PC-3 (cell line): ENCODE measurements around the gene MAGI2. TPM values are rescaled to one million over a fixed set of nuclear protein-coding genes. Genes with fewer than 3 reads are reported as not detected.

Experiments used
- ATAC-seq: fragments of 200-7000 bp; cut with Tn5 transposase; 2 replicates; pipeline ENCODE4 v1.9.1; 2020; ENCODE audit warnings: mild to moderate bottlenecking, moderate library complexity
- BruUV-seq: library from RNA; stranded (reverse); fragments of 400-500 nt; replicated peaks from 2 replicates; lab custom pipeline; 2021; lab: Mats Ljungman, UMichigan
- CTCF ChIA-PET: fragments of 300-600 bp; sonication (Branson Sonifier 250); formaldehyde crosslinking; loops from one replicate; lab custom pipeline; 2022; ENCODE audit warnings: antibody characterized with exemption; lab: Charles Lee
- POLR2A ChIA-PET: fragments of 300-600 bp; sonication (Branson Sonifier 250); formaldehyde crosslinking; loops from one replicate; lab custom pipeline; 2022; ENCODE audit warnings: antibody characterized with exemption; ENCODE audit not compliant: unreplicated experiment; lab: Charles Lee
- DNase-seq: peaks from one replicate; pipeline ENCODE4 v3.0.0-alpha.2; 2015
- H2AFZ ChIP-seq: fragments of 300-600 bp; sonication (generic); 2 replicates; pipeline ENCODE4 v1.6.0; 2016; ENCODE audit warnings: antibody characterized with exemption, low read length
- H3F3A ChIP-seq: fragments of 300-600 bp; sonication (generic); one replicate; pipeline ENCODE4 v1.6.0; 2017; ENCODE audit warnings: antibody characterized with exemption, low read length, control low read depth, mild to moderate bottlenecking; ENCODE audit not compliant: unreplicated experiment
- H3K27ac ChIP-seq: fragments of 300-600 bp; sonication (generic); 2 replicates; pipeline ENCODE4 v1.5.1; 2016; ENCODE audit warnings: mild to moderate bottlenecking, low read length
- H3K27me3 ChIP-seq: fragments of 300-600 bp; sonication (generic); 2 replicates; pipeline ENCODE4 v1.6.1; 2016; ENCODE audit warnings: low read length, mixed read lengths
- H3K36me3 ChIP-seq: fragments of 300-600 bp; sonication (generic); 2 replicates; pipeline ENCODE4 v1.6.1; 2016; ENCODE audit warnings: low read depth, mixed run types, low read length, mixed read lengths
- H3K4me1 ChIP-seq: fragments of 300-600 bp; sonication (generic); 2 replicates; pipeline ENCODE4 v1.5.1; 2016; ENCODE audit warnings: low read length; ENCODE audit not compliant: insufficient read depth
- H3K4me2 ChIP-seq: fragments of 300-600 bp; sonication (generic); 2 replicates; pipeline ENCODE4 v1.6.0; 2016; ENCODE audit warnings: low read length
- H3K4me3 ChIP-seq: fragments of 300-600 bp; sonication (generic); 2 replicates; pipeline ENCODE4 v1.5.1; 2016; ENCODE audit warnings: mild to moderate bottlenecking, low read length, mixed read lengths
- H3K79me2 ChIP-seq: fragments of 300-600 bp; sonication (generic); 2 replicates; pipeline ENCODE4 v1.6.1; 2017; ENCODE audit warnings: low read length, mixed read lengths
- H3K9ac ChIP-seq: fragments of 300-600 bp; sonication (generic); 2 replicates; pipeline ENCODE4 v1.6.0; 2016; ENCODE audit warnings: mild to moderate bottlenecking, low read length
- H3K9me2 ChIP-seq: fragments of 300-600 bp; sonication (generic); replicated peaks from 2 replicates; pipeline ENCODE4 v1.6.1; 2016; ENCODE audit warnings: mixed run types, low read length, mixed read lengths
- H3K9me3 ChIP-seq: fragments of 300-600 bp; sonication (generic); 2 replicates; pipeline ENCODE4 v1.6.1; 2016; ENCODE audit warnings: low read length, mixed read lengths
- H4K20me1 ChIP-seq: fragments of 300-600 bp; sonication (generic); 2 replicates; pipeline ENCODE4 v1.6.1; 2016; ENCODE audit warnings: low read length, mixed read lengths
- EZH2 ChIP-seq: fragments of 300-600 bp; sonication (generic); IDR thresholded peaks from one replicate; pipeline ENCODE4 v1.6.1; 2017; ENCODE audit warnings: antibody characterized with exemption, mild to moderate bottlenecking, low read length; ENCODE audit not compliant: unreplicated experiment
- EZH2phosphoT487 ChIP-seq: fragments of 300-600 bp; sonication (generic); IDR thresholded peaks from 2 replicates; pipeline ENCODE4 v1.6.1; 2018; ENCODE audit warnings: mild to moderate bottlenecking, antibody characterized with exemption, low read length, borderline replicate concordance
- intact Hi-C: fragments of 100-400 bp; cut with micrococcal nuclease; formaldehyde crosslinking; loops from 2 replicates; pipeline ENCODE4 v1.9.0; 2023
- total RNA-seq: library from RNA; depleted of rRNA; stranded (reverse); fragments of >200 nt; gene quantifications from 2 replicates; pipeline ENCODE4 v1.2.3, GENCODE V29; 2014
- TF ChIP-seq, protein P1 (sequence below): fragments of 300-600 bp; sonication (generic); conservative IDR thresholded peaks from 2 replicates; pipeline ENCODE4 v1.5.1; 2017; ENCODE audit warnings: antibody characterized with exemption, low read depth, mild to moderate bottlenecking, low read length

The MAGI2 gene
- total RNA-seq, 1 experiment from 2014 or later = not detected

DNA sequence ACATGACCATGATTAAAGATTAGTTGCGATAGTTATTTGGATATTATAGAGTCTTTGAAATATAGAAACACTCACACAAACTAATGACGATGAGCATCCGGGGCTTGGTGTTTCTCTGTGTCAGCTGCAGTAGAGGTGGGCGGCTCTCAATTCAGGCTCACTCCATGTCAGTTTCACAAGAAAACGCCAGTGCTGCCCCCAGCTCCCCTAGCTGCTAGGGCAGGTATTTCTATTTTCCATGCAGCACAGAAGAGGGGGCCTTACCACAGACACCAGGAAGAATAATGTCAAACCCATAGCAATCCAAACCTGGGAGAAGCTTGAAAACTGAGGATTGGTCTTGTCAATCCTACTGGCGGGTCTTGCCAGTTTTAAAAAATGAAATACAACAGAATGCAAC lies 1457.8 kb downstream of the MAGI2 start:
- Histone ChIP-seq H3F3A (no peaks in the 10 kb centered on the region), H3K4me2 (no peak overlapping the region), H3K79me2 (no peaks in the 10 kb centered on the region), H3K4me1 (no peaks in the 10 kb centered on the region), H2AFZ (no peak overlapping the region), H3K4me3 (no peak overlapping the region), H3K9ac (no peak overlapping the region), H3K27ac (no peak overlapping the region), H3K36me3 (no peaks in the 10 kb centered on the region), H3K9me3 (no peaks in the 10 kb centered on the region), H4K20me1 (no peaks in the 10 kb centered on the region), H3K9me2 (no peaks in the 10 kb centered on the region), H3K27me3 (peaks cover 21% of the 10 kb centered on the region; the same call in 1 of the 2 replicates)
- TF ChIP-seq EZH2 = no peak
- TF ChIP-seq, protein P1, sequence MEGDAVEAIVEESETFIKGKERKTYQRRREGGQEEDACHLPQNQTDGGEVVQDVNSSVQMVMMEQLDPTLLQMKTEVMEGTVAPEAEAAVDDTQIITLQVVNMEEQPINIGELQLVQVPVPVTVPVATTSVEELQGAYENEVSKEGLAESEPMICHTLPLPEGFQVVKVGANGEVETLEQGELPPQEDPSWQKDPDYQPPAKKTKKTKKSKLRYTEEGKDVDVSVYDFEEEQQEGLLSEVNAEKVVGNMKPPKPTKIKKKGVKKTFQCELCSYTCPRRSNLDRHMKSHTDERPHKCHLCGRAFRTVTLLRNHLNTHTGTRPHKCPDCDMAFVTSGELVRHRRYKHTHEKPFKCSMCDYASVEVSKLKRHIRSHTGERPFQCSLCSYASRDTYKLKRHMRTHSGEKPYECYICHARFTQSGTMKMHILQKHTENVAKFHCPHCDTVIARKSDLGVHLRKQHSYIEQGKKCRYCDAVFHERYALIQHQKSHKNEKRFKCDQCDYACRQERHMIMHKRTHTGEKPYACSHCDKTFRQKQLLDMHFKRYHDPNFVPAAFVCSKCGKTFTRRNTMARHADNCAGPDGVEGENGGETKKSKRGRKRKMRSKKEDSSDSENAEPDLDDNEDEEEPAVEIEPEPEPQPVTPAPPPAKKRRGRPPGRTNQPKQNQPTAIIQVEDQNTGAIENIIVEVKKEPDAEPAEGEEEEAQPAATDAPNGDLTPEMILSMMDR = peak; percentile 27; the same call in 1 of the 2 replicates
- CTCF ChIA-PET = no interaction called here
- ATAC-seq (no peak), DNase-seq (no peak)
- POLR2A ChIA-PET = no interaction called here
- BruUV-seq = no TSS peak
- intact Hi-C loops = no loop called here

DNA sequence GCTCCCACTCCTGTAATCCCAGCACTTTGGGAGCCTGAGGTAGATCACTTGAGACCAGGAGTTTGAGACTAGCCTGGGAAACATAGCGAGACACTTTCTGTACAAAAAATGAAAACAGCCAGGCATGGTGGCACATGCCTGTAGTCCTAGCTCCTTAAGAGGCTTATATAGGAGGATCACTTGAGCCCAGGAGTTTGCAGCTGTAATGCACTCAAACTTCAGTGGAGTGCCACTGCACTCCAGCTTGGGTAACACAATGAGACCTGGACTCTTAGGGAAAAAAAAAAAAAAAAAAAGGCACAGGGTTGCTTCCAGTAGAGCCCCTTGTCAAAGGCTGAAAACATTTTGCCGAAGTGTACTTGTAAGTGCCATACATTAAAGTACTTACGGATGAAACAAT lies 1459.6 kb downstream of the MAGI2 start:
- ChIA-PET CTCF (no interaction called here), POLR2A (no interaction called here)
- Histone ChIP-seq H3K79me2 (no peaks in the 10 kb centered on the region), H3K27ac (no peak overlapping the region), H3K9ac (no peak overlapping the region), H3K4me2 (no peak overlapping the region), H3K9me3 (no peaks in the 10 kb centered on the region), H3K4me1 (no peaks in the 10 kb centered on the region), H4K20me1 (no peaks in the 10 kb centered on the region), H3K27me3 (peaks cover 21% of the 10 kb centered on the region; the same call in 1 of the 2 replicates), H3K4me3 (no peak overlapping the region), H3F3A (no peaks in the 10 kb centered on the region), H3K36me3 (no peaks in the 10 kb centered on the region), H2AFZ (no peak overlapping the region), H3K9me2 (no peaks in the 10 kb centered on the region)
- intact Hi-C loops = no loop called here
- no TSS peak for BruUV-seq
- ATAC-seq (no peak), DNase-seq (no peak)
- TF ChIP-seq, protein P1 = no peak
- no peak for TF ChIP-seq EZH2phosphoT487
- TF ChIP-seq EZH2 = no peak

DNA sequence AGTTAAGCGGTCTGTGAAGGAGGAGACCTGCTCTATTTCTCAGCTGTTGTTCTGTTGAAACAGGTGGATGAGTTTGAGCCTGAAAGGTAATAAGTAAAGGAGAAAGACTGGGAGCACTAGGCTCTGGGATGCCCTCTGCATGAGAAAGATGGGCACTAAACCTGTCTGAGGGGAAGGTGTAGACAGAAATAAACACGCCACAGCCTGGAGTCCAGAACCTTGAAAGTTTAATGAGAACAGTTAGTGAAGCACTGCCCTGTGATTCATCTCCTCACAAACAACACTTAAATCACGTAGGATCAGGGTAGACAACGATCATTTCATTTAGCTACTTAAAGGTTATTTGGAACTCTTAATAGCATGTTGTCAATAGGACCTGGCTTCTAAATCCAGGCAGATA lies 1461.8 kb downstream of the MAGI2 start:
- TF ChIP-seq, protein P1 = no peak
- TF ChIP-seq EZH2phosphoT487 (no peak), EZH2 (no peak)
- DNase-seq = no peak
- Histone ChIP-seq H3K36me3 (no peaks in the 10 kb centered on the region), H3K79me2 (no peaks in the 10 kb centered on the region), H2AFZ (no peak overlapping the region), H3K4me2 (no peak overlapping the region), H3K9ac (no peak overlapping the region), H3K27ac (no peak overlapping the region), H3K4me3 (no peak overlapping the region), H3K4me1 (no peaks in the 10 kb centered on the region), H3K9me3 (no peaks in the 10 kb centered on the region), H3K27me3 (peaks cover 21% of the 10 kb centered on the region; the same call in 1 of the 2 replicates), H3K9me2 (no peaks in the 10 kb centered on the region), H3F3A (no peaks in the 10 kb centered on the region), H4K20me1 (no peaks in the 10 kb centered on the region)
- POLR2A ChIA-PET = no interaction called here
- intact Hi-C loops = no loop called here
- ATAC-seq = peak; percentile 60
- CTCF ChIA-PET = no interaction called here
- no TSS peak for BruUV-seq
